NCI-H1417 (cell line): ENCODE results near the gene EIF1.
A peak's percentile ranks its signal among the peaks of the same experiment; 100 is the strongest.
"Not testable (repeated sequence)": the region's sequence is repeated elsewhere in the genome, so short reads cannot be mapped to it uniquely, and the experiment has no call there.

Experiments
- DNase-seq, 3 experiments: peaks; one replicate each; lab custom pipeline; 2025; lab: John Stamatoyannopoulos, UW

Gene EIF1

GRCh38 chr17:41678907-41679739, 9.6 kb upstream of the EIF1 start:
- no peak for DNase-seq

GRCh38 chr17:41679740-41680425, 8.8 kb upstream of the EIF1 start:
- DNase-seq, result peak in 1 of 3 experiments; percentile 52

GRCh38 chr17:41680426-41681040, 8.2 kb upstream of the EIF1 start:
- DNase-seq, result peak in 2 of 3 experiments; percentile 57 to 84

GRCh38 chr17:41681776-41682175, 6.9 kb upstream of the EIF1 start:
- no peak for DNase-seq

- DNase-seq, result no peak
These were observed 6.1 kb upstream of the EIF1 start for GRCh38 chr17:41682631-41683030.

GRCh38 chr17:41683441-41684007, 5.2 kb upstream of the EIF1 start:
- peak in 1 of 3 experiments; percentile 59 for DNase-seq

GRCh38 chr17:41684035-41684434, 4.7 kb upstream of the EIF1 start:
- DNase-seq, result peak in 2 of 3 experiments; percentile 41 to 74

- not testable (repeated sequence) for DNase-seq
These were observed 2.9 kb upstream of the EIF1 start for GRCh38 chr17:41685753-41686152.

- DNase-seq, result no peak
These were observed 2.4 kb upstream of the EIF1 start for GRCh38 chr17:41686281-41686680.

- peak; percentile 69 to 89 (median 73) for DNase-seq
These were observed 651 bp upstream of the EIF1 start for GRCh38 chr17:41687828-41688640.

GRCh38 chr17:41689497-41690299, 1.0 kb downstream of the EIF1 start:
- DNase-seq, result peak; percentile 18 to 76 (median 38)

GRCh38 chr17:41690497-41690896, 1.8 kb downstream of the EIF1 start:
- DNase-seq, result no peak

GRCh38 chr17:41691031-41691777, 2.5 kb downstream of the EIF1 start:
- peak in 1 of 3 experiments; percentile 44 for DNase-seq

- peak in 1 of 3 experiments; percentile 14 for DNase-seq
These were observed 4.2 kb downstream of the EIF1 start for GRCh38 chr17:41692722-41693521.

GRCh38 chr17:41695134-41695661, 6.5 kb downstream of the EIF1 start:
- no peak for DNase-seq

GRCh38 chr17:41695954-41696757, 7.5 kb downstream of the EIF1 start:
- DNase-seq, result peak; percentile 58 to 86 (median 77)

GRCh38 chr17:41697122-41697962, 8.7 kb downstream of the EIF1 start:
- DNase-seq, result no peak
